ENCODE measurements around the gene DPP6. TPM values are rescaled to one million over a fixed set of nuclear protein-coding genes. Genes with fewer than 3 reads are reported as not detected.

Gene DPP6
- total RNA-seq, 2 experiments from 2014 or later = not detected

DNA sequence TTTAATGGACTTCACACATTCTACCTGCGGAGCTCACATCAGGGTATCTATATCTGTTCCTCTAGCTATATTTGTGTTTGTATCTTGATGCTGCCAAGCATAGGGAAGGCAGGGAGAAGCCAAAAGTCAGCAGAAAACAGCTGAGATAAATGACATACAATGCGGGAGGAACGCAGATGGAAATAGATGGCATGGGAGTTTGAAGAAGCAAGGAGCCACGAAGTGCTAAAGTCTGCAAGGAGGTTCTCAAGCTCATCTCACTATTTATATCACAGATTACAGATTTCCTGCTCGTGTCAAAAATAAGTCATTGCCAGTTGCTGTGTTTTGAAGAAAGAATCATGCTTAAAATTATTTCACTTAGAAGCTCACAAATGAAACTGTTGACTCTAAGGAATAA is 180.5 kb downstream of the DPP6 start:
- CTCF ChIA-PET (ENCODE audit: unreplicated experiment) = no interaction called here

GRCh38 chr7:154241988-154242387 is 189.8 kb downstream of the DPP6 start:
- BruUV-seq (replicated peaks) = no TSS peak

More for the DNA sequence above, 180.5 kb downstream of the DPP6 start:
- TF ChIP-seq, protein P1, sequence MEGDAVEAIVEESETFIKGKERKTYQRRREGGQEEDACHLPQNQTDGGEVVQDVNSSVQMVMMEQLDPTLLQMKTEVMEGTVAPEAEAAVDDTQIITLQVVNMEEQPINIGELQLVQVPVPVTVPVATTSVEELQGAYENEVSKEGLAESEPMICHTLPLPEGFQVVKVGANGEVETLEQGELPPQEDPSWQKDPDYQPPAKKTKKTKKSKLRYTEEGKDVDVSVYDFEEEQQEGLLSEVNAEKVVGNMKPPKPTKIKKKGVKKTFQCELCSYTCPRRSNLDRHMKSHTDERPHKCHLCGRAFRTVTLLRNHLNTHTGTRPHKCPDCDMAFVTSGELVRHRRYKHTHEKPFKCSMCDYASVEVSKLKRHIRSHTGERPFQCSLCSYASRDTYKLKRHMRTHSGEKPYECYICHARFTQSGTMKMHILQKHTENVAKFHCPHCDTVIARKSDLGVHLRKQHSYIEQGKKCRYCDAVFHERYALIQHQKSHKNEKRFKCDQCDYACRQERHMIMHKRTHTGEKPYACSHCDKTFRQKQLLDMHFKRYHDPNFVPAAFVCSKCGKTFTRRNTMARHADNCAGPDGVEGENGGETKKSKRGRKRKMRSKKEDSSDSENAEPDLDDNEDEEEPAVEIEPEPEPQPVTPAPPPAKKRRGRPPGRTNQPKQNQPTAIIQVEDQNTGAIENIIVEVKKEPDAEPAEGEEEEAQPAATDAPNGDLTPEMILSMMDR (conservative IDR thresholded peaks at IDR 0.05; ENCODE audit: low read length) = no peak
- no peak for TF ChIP-seq EZH2phosphoT487 (IDR thresholded peaks at IDR 0.05; ENCODE audit: borderline replicate concordance, low read depth, low read length)
- Histone ChIP-seq H3K9me2 (ENCODE audit: insufficient read depth, low read length) (no peaks in the 10 kb centered on the region), H3K4me3 (ENCODE audit: low read depth, low read length, poor library complexity, severe bottlenecking) (no peak overlapping the region), H3K79me2 (ENCODE audit: insufficient read depth, low read depth, low read length) (no peaks in the 10 kb centered on the region), H2AFZ (ENCODE audit: low read length) (no peak overlapping the region), H3K27ac (ENCODE audit: low read depth, low read length, poor library complexity, severe bottlenecking) (no peak overlapping the region), H4K20me1 (ENCODE audit: insufficient read depth, low read length) (no peaks in the 10 kb centered on the region), H3K4me1 (ENCODE audit: insufficient read depth, low read length, poor library complexity, severe bottlenecking) (no peaks in the 10 kb centered on the region), H3K9me3 (ENCODE audit: low read length) (no peaks in the 10 kb centered on the region), H3K36me3 (ENCODE audit: insufficient read depth, low read length) (no peaks in the 10 kb centered on the region), H3K4me2 (ENCODE audit: low read length) (no peak overlapping the region)
- no TSS peak for BruUV-seq (replicated peaks)
- intact Hi-C loops (cut with micrococcal nuclease; ENCODE audit: unreplicated experiment) = no loop called here
- POLR2A ChIA-PET = no interaction called here
- DNase-seq (ENCODE audit: low spot score) = no peak

DNA sequence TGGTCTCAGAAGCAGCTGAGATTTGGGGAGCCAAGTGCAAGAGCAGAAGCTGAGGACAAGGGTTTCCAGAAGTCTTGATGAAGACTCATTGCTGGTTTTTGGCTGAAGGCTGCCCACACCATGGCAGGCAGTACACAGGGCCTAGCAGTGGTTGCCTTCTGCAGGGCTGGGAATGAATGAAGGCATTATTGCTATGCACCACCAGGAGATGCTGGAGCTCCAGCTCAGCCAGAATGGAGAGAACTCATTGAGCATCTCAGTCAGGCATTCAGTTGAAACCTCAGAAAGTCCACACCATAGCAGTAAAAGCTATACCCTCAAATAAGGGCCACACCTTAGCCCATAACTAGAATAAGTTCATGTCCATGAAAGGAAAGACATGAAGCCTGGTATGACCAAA is 190.5 kb downstream of the DPP6 start:
- H3K27ac ChIP-seq (ENCODE audit: low read depth, low read length, poor library complexity, severe bottlenecking) = no peak overlapping the region
- no peak for TF ChIP-seq EZH2phosphoT487 (IDR thresholded peaks at IDR 0.05; ENCODE audit: borderline replicate concordance, low read depth, low read length)
- TF ChIP-seq, protein P1 (conservative IDR thresholded peaks at IDR 0.05; ENCODE audit: low read length) = no peak
- no peak overlapping the region for H3K4me2 ChIP-seq (ENCODE audit: low read length)
- H3K36me3 ChIP-seq (ENCODE audit: insufficient read depth, low read length) = no peaks in the 10 kb centered on the region
- no peaks in the 10 kb centered on the region for H3K4me1 ChIP-seq (ENCODE audit: insufficient read depth, low read length, poor library complexity, severe bottlenecking)
- no peaks in the 10 kb centered on the region for H3K79me2 ChIP-seq (ENCODE audit: insufficient read depth, low read depth, low read length)
- H3K9me2 ChIP-seq (ENCODE audit: insufficient read depth, low read length) = no peaks in the 10 kb centered on the region
- intact Hi-C loops (cut with micrococcal nuclease; ENCODE audit: unreplicated experiment) = no loop called here
- ChIA-PET CTCF (ENCODE audit: unreplicated experiment) (no interaction called here), POLR2A (interaction anchor here (0.5 kb wide), 1 partner anchor 12 kb away, joined by 4 read pairs; no protein-coding TSS in a partner anchor)
- DNase-seq (ENCODE audit: low spot score) = no peak
- H2AFZ ChIP-seq (ENCODE audit: low read length) = no peak overlapping the region
- no peak overlapping the region for H3K4me3 ChIP-seq (ENCODE audit: low read depth, low read length, poor library complexity, severe bottlenecking)
- H4K20me1 ChIP-seq (ENCODE audit: insufficient read depth, low read length) = no peaks in the 10 kb centered on the region
- H3K9me3 ChIP-seq (ENCODE audit: low read length) = no peaks in the 10 kb centered on the region
- BruUV-seq (replicated peaks) = no TSS peak

More at GRCh38 chr7:154241988-154242387, 189.8 kb downstream of the DPP6 start:
- Histone ChIP-seq H4K20me1 (ENCODE audit: insufficient read depth, low read length) (no peaks in the 10 kb centered on the region), H3K27ac (ENCODE audit: low read depth, low read length, poor library complexity, severe bottlenecking) (no peak overlapping the region), H3K79me2 (ENCODE audit: insufficient read depth, low read depth, low read length) (no peaks in the 10 kb centered on the region), H3K36me3 (ENCODE audit: insufficient read depth, low read length) (no peaks in the 10 kb centered on the region), H3K4me3 (ENCODE audit: low read depth, low read length, poor library complexity, severe bottlenecking) (no peak overlapping the region), H2AFZ (ENCODE audit: low read length) (no peak overlapping the region), H3K4me1 (ENCODE audit: insufficient read depth, low read length, poor library complexity, severe bottlenecking) (no peaks in the 10 kb centered on the region), H3K9me3 (ENCODE audit: low read length) (no peaks in the 10 kb centered on the region), H3K9me2 (ENCODE audit: insufficient read depth, low read length) (no peaks in the 10 kb centered on the region), H3K4me2 (ENCODE audit: low read length) (no peak overlapping the region)
- intact Hi-C loops (cut with micrococcal nuclease; ENCODE audit: unreplicated experiment) = no loop called here
- DNase-seq (ENCODE audit: low spot score) = no peak
- TF ChIP-seq, protein P1 (conservative IDR thresholded peaks at IDR 0.05; ENCODE audit: low read length) = no peak
- TF ChIP-seq EZH2phosphoT487 (IDR thresholded peaks at IDR 0.05; ENCODE audit: borderline replicate concordance, low read depth, low read length) = no peak
- POLR2A ChIA-PET = interaction anchor here (0.6 kb wide), 1 partner anchor 171 kb away, joined by 4 read pairs; no protein-coding TSS in a partner anchor
- CTCF ChIA-PET (ENCODE audit: unreplicated experiment) = no interaction called here
